Kidney epithelial cell (primary cell): ENCODE data around the gene MYO3B. TPM values are rescaled to one million over a fixed set of nuclear protein-coding genes. Genes with fewer than 3 reads are reported as not detected.

Source experiments
- DNase-seq: peaks from one replicate; pipeline ENCODE4 v3.0.0-alpha.2; 2010; ENCODE audit warnings: low read depth
- H3K27me3 ChIP-seq: 2 replicates; pipeline ENCODE4 v1.6.0; 2011; ENCODE audit warnings: low read length; ENCODE audit not compliant: control insufficient read depth, insufficient read depth
- H3K36me3 ChIP-seq: 2 replicates; pipeline ENCODE4 v1.5.1; 2011; ENCODE audit warnings: low read length; ENCODE audit not compliant: control insufficient read depth, insufficient read depth
- H3K4me3 ChIP-seq: 2 replicates; pipeline ENCODE4 v1.5.1; 2011; ENCODE audit warnings: low read depth, mild to moderate bottlenecking, control low read depth, low read length
- CTCF ChIP-seq: IDR thresholded peaks from 2 replicates; pipeline ENCODE4 v1.5.1; 2011; ENCODE audit warnings: mild to moderate bottlenecking, moderate library complexity, low read length, control low read depth, inconsistent platforms; ENCODE audit not compliant: insufficient read depth, poor library complexity, severe bottlenecking
- total RNA-seq: library from RNA; depleted of rRNA; stranded (reverse); fragments of >200 nt; gene quantifications from 2 replicates; pipeline ENCODE4 v1.2.3, GENCODE V29; 2015

Gene MYO3B
- total RNA-seq, 1 donor from 2014 or later, result 1.1 TPM

- Histone ChIP-seq H3K36me3 (no peaks in the 10 kb centered on the region), H3K4me3 (no peak overlapping the region), H3K27me3 (no peaks in the 10 kb centered on the region)
- DNase-seq, result no peak
- no peak for TF ChIP-seq CTCF
Observed at GRCh38 chr2:170530803-170531564, 353.0 kb downstream of the MYO3B start.

GRCh38 chr2:170531876-170532275, 353.9 kb downstream of the MYO3B start:
- Histone ChIP-seq H3K27me3 (no peaks in the 10 kb centered on the region), H3K4me3 (no peak overlapping the region), H3K36me3 (no peaks in the 10 kb centered on the region)
- TF ChIP-seq CTCF, result no peak
- no peak for DNase-seq

GRCh38 chr2:170533156-170533555, 355.2 kb downstream of the MYO3B start:
- TF ChIP-seq CTCF, result no peak
- no peak overlapping the region for H3K4me3 ChIP-seq
- H3K27me3 ChIP-seq, result no peaks in the 10 kb centered on the region
- H3K36me3 ChIP-seq, result no peaks in the 10 kb centered on the region
- DNase-seq, result no peak

- H3K4me3 ChIP-seq, result no peak overlapping the region
Observed at GRCh38 chr2:170535552-170535951, 357.6 kb downstream of the MYO3B start.

GRCh38 chr2:170544817-170545216, 366.9 kb downstream of the MYO3B start:
- DNase-seq, result no peak
- H3K36me3 ChIP-seq, result no peaks in the 10 kb centered on the region
- H3K4me3 ChIP-seq, result no peak overlapping the region
- H3K27me3 ChIP-seq, result no peaks in the 10 kb centered on the region
- no peak for TF ChIP-seq CTCF

More at GRCh38 chr2:170535552-170535951, 357.6 kb downstream of the MYO3B start:
- Histone ChIP-seq H3K36me3 (no peaks in the 10 kb centered on the region), H3K27me3 (no peaks in the 10 kb centered on the region)
- no peak for TF ChIP-seq CTCF
- DNase-seq, result no peak

- DNase-seq, result no peak
- Histone ChIP-seq H3K27me3 (no peaks in the 10 kb centered on the region), H3K4me3 (no peak overlapping the region), H3K36me3 (no peaks in the 10 kb centered on the region)
- no peak for TF ChIP-seq CTCF
Observed at GRCh38 chr2:170548304-170548703, 370.4 kb downstream of the MYO3B start.
